HG03097 (cell line): ENCODE measurements around the gene NMD3.
"Not testable (repeated sequence)": the region's sequence is repeated elsewhere in the genome, so short reads cannot be mapped to it uniquely, and the experiment has no call there.

Experiments used
- ATAC-seq: cut with Tn5 transposase; IDR thresholded peaks from one replicate; pipeline ENCODE4 v1.9.1; 2021; ENCODE audit not compliant: unreplicated experiment, low FRiP score

Gene NMD3

DNA sequence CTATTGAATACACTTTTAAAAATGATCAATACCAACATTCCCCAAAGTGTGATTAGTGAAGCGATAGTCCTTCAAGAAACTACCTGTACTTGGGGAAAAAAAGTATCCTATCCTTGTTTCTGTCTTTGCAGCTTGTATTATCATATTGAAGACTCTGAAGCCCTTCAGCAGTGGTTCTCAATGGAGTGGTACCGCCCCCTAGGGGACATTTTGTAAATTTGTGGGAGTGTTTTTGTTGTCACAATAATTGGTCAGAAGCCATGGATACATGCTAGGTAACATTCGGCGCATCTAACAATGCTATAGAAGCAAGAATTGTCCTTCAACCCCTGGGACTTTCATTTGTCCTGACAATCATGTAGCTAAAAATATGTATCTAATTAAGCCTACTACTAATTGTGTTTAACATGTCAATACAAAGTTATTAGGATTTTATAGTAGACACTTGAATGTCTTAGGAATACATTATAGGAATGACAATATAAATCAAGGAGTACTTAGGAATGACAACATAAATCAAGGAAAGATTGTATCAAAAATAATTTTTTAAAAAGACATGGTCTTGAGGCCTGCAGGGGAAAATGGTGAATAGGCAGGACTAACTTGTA is 53.7 kb downstream of the NMD3 start:
- ATAC-seq: no peak

- ATAC-seq: no peak
These were observed 54.8 kb downstream of the NMD3 start for GRCh38 chr3:161275919-161276318.

DNA sequence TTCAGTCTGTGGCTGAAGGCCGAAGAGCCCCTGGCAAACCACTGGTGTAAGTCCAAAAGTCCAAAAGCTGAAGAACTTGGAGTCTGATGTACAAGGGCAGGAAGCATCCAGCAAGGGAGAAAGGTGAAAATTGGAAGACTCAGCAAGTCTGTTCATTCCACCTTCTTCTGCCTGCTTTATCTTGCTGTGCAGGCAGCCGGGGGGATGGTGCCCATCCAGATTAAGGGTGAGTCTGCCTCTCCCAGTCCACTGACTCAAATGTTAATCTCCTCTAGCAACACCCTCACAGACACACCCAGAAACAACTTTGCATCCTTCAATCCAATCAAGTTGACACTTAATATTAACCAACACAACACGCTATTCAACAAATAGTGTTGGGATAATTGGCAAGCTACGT is 61.3 kb downstream of the NMD3 start:
- not testable (repeated sequence) for ATAC-seq

- ATAC-seq: no peak
These were observed 63.9 kb downstream of the NMD3 start for GRCh38 chr3:161284989-161285388.

DNA sequence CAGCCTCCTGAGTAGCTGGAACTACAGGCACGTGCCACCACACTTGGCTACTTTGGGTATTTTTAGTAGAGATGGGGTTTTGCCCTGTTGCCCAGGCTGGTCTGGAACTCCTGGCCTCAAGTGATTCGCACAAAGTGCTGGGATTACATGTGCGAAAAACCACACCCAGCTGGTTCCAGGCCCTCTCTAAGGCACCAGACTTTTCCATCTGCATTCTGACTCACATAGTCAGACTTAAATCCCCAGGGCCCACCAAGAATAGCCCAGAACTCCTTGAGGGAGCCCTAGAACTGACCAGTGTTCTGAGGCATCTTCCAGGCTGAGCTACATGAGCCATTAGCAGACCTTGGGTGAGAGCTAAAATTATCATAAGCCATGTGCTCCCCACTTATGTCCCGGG is 68.1 kb downstream of the NMD3 start:
- no peak for ATAC-seq

GRCh38 chr3:161291191-161291901 is 70.2 kb downstream of the NMD3 start:
- no peak for ATAC-seq

DNA sequence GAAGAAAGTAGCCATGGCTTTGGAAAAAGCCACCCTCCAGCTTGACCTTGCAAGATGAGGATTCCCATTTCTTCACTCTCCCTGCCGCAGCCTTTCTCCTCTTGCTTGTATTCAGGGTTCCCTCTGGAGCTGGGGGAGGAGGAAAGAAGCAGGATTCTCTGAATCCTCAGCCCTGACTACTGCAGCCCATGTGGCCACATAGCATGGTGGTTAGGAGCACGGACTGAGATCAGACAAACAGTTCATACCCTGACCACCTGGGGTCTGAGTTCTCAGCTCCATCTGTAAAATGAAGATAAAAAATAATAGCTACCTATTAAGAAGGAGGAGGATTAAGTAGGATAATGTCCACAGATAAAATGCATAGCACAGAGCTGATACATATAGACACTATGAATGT is 72.3 kb downstream of the NMD3 start:
- no peak for ATAC-seq

DNA sequence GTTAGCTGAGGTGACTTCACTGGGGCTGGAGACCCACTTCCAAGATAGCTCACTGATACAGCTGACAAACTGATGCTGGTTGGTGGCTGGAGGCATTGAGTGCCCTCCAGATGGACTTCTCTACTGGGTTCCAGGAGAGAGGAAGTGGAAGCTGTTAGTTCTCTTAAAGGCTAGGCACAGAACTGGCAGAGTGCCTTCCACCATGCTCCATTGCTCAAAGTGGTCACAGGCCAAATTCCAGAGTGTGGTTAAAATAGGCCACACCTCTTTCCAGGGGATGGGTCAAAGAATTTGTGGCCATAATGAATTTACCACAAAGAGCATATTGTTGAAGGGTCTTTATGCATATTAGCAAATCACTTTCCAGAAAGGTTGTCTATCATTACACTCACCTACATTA is 74.2 kb downstream of the NMD3 start:
- no peak for ATAC-seq

DNA sequence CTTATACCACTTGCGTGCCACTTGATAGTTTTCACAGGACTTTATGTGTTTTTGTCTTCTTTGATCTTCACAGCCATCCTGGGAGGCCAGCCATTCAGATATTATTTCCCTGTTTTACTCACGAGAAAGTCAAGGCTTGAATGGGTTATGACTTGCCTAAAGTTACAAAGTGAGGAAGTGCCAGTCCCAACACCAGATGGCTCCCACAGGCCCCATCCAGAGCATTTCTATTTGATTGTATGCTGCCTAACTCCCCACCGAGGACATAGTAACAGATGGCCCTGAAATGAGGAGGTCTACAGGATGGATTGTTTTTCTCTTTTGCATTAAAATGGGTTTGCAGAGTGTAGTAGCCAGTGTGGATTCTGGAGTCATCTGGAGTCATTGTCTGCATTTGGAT is 75.7 kb downstream of the NMD3 start:
- ATAC-seq: no peak
